Right ventricle myocardium inferior (tissue), 1 donor: Measurements from ENCODE around the gene PDHA1. TPM values are rescaled to one million over a fixed set of nuclear protein-coding genes. Genes with fewer than 3 reads are reported as not detected.

Experiments used
- ATAC-seq: fragments of 200-7000 bp; cut with Tn5 transposase; one replicate; pipeline ENCODE4 v1.9.1; 2020; ENCODE audit warnings: mild to moderate bottlenecking, moderate library complexity
- DNase-seq: peaks from one replicate; pipeline ENCODE4 v3.0.0; 2021; ENCODE audit errors: missing footprints
- intact Hi-C: fragments of 100-400 bp; cut with DNase I; formaldehyde crosslinking; loops from one replicate; pipeline ENCODE4 v1.11.0; 2022
- total RNA-seq: library from RNA; stranded (reverse); fragmentation: NEBNext Ultra II Directional; extraction: Animal tissue kit (Norgen Biotek cat#: 25700); gene quantifications from one replicate; pipeline ENCODE4 v1.2.1, GENCODE V29; 2021
- donor health status: DM: no; HTN: yes; CAD: no; lungs with severe emphysema.

PDHA1 gene
- total RNA-seq, 1 donor from 2014 or later: 1,288 TPM

- intact Hi-C loops: loop anchor here (5.0 kb wide), 2 partner anchors 160 to 515 kb away; partner anchors contain the start of gene SH3KBP1
- peak; percentile 75 for ATAC-seq
- DNase-seq: no peak
Measured at GRCh38 chrX:19372170-19372546, 28.4 kb downstream of the PDHA1 start.

DNA sequence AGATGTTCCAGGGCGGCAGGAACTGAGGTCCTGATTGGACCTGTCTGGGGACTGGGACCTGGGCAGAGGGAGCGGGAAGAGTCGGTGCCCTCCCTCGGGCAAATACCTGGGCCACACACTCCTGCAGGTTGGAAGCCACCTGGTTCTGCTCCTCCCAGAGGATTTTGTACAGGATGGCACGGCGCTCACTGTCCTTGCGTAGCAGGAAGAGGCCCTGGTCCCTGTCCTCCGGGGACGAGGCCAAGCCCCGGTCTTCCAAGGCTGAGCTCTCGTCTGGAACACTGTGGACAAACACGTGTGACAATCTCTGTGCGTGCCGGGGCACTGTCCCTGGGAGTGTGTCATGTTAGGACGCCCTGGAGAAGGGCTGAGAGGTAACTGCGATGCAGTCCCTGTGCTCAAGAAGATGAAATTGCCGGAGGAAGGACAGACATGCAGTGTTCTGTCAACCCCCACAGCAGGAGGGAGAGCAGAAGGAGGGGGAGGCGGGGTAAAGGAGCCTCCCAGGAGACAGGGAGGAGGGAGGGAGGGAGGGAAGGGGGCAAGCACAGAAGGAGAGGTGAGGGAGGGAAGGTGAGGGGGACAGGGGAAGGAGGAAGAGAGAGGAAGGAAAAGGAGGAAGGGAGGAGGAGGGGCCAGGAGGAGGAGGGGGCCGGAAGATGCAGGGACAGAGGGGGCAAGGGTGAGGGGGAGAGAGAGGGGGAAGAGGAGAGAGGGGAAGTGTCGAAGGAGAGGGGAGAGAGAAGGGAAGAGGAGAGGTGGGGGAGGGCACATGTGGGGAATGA lies 29.0 kb downstream of the PDHA1 start:
- intact Hi-C loops: loop anchor here (5.0 kb wide), 2 partner anchors 160 to 515 kb away; partner anchors contain the start of gene SH3KBP1
- peak; percentile 54 for ATAC-seq
- no peak for DNase-seq

DNA sequence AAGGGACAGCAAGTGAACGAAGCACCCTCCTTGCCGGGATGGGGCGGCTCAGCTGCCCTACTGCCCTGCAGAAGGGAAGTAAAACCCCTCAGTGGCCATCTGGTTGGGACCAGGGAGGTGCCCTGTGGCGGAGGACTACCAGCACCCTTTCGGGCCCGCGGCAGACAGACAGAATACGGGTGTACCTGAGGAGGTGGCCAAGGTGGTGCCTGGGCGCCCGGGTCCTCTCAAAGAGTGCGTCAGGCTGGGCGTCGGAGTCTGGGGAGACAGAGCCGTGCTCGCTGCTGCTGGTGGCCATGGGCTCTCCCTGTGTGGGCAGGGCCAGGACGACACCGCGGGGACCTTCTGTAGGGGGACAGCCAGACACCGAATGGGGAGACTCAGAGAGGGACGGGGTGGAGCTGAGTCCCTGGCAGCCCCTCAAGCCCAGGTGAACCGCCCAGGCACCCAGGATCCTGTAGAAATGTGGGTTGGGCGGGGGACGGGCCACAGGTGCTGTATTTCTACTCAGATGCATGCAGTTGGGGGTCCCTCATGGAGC lies 29.7 kb downstream of the PDHA1 start:
- no peak for ATAC-seq
- intact Hi-C loops: loop anchor here (5.0 kb wide), 2 partner anchors 159 to 514 kb away; partner anchors contain the start of gene SH3KBP1
- DNase-seq: no peak

GRCh38 chrX:19375546-19375945 lies 31.8 kb downstream of the PDHA1 start:
- intact Hi-C loops: no loop called here
- no peak for DNase-seq
- ATAC-seq: no peak

DNA sequence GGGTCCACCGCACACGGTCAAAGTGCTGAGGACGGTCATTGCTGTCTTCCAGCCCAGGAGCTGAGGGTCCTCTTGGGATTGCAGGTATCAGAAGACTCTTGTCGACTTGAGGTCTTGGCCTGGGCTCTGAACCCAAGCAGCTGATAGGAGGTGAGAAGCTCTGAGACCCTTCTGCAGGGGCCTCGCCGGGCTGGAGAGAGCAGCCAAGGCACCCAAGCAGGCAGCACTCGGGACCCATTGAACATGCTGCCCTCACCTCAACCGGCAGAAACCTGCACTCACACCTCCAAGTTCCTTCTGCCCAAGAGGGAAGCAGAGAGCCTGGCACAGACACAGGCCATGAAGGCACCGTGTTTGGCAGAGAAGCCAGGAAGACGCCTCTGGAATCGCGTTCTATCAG lies 34.1 kb downstream of the PDHA1 start:
- no peak for DNase-seq
- no peak for ATAC-seq
- intact Hi-C loops: no loop called here

DNA sequence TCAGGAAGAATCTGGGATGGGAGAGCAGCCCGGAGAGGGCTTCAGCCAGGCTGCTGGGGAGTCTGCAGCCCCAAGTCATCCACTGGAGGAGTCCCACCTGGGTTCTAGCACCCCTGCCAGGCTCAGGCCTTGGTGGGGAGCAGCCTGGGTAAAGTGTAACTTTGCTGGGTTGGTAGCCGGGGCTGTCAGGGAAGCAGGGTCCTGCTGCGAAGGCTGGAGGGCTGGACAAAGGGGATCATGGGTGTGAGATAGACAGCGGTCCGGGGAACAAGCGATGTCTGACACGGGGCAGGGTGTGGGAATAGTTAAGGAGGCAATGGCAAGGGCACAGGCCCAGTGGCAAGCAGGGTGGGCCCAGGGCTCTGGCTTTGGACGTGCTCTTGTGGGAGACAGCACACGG lies 37.6 kb downstream of the PDHA1 start:
- ATAC-seq: no peak
- no peak for DNase-seq
- intact Hi-C loops: no loop called here

DNA sequence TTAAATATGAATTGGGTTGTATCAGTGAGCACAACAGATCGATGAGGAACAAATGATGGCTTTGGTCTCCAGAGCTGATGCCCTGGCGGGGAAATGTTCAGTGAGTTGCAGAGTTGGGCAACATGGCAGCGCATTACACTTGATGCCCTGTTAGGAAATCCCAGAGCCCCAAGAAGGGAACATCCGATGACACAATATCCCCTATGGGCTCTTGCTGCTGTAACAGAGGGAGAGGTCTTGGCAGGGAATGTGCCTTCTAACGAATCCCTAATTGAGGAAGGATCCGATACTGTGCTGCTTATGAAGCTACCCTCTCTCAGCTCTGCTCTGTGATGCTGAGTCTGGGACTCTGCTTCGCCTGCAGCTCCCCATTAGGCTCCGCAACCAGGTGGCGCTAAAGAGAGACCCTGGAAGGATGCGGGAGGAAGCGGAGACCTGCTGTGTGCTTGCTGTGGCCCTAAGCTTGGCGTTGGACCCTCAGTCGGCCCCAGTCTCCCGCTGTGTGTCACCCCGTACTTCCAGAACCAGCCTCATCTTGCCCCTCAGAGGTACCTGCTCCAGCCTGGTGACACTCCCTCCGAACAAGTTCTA lies 38.9 kb downstream of the PDHA1 start:
- DNase-seq (no peak), ATAC-seq (peak; percentile 34)
- intact Hi-C loops: no loop called here

DNA sequence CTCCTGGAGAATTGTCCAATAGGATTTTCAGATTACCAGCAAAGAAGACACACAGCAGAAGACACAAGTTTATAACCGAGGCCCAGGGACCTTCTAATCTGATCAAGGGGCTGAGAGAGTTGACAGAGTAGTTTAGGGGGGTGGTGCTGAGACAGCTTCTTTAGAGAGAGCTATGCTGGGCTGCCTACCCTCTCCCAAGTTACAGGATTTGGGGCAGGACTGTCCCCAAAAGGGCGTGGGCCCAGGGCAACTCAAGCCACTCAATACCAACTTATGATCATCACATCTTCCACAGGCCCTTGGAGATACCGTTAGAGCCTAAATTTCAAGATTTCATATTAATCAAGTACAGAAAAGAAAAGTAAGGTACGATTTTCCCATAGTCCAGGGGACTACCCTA lies 43.0 kb downstream of the PDHA1 start:
- no peak for DNase-seq
- intact Hi-C loops: no loop called here
- no peak for ATAC-seq

DNA sequence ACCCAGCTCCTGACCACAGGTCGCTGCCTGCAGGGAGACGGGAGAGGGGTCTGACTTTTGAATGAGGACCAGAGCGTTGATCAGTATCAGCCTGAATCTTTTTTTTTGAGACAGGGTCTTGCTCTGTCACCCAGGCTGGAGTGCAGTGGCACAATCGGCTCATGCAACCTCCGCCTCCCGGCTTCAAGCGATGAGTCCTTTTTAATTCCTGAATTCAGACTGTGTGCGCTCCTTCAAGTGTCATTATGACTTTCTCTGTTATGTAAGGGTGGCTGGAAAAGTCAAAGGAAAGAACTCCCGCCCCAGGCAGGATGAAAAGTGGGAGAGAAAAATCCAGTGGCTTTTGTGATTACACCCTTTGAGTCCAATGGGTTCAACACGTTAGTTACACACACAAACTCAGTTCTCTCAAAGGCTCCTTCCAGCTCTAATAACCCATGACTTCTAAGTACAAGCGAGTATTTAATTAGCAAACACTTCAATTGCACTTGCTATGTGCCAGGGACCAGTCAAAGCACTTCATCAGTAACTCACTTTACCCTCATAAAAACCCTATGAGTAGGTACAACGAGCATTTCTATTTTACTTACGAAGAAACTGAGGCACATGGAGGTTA lies 44.4 kb downstream of the PDHA1 start:
- ATAC-seq: no peak
- intact Hi-C loops: no loop called here
- DNase-seq: no peak

- intact Hi-C loops: no loop called here
- DNase-seq (no peak), ATAC-seq (no peak)
Measured at GRCh38 chrX:19388741-19389140, 45.0 kb downstream of the PDHA1 start.

DNA sequence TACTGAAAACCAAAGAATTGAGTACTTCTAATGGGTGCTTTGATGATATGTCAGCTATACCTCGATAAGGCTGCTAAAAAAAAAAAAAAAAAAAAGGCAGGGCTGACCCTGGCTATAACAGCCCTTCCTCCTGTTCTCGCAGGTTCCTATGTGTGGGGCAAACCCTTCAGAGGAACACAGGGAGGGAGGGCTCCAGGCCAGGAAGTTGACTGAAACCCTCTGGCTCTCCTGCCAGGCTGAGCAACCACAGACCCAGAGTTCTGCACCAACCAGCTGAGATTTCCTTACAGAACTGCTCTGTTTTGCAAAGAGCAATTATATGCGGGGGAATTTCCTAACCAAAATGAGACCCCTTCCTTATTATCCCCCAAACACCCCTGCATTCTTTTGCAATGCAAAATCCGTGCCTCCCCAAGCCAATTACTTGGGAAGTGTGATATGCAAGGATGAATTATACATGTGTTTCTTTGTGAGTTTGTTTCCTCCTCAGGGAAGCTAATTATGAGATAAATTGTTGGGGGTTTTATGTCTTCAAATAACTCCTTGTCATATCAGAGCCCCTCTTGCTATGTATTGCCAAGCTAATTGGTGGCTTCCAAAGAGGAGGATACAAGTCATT lies 45.6 kb downstream of the PDHA1 start:
- intact Hi-C loops: no loop called here
- DNase-seq: no peak
- no peak for ATAC-seq

- ATAC-seq: no peak
- intact Hi-C loops: no loop called here
- DNase-seq: no peak
Measured at GRCh38 chrX:19392078-19392477, 48.4 kb downstream of the PDHA1 start.

- DNase-seq: no peak
- no peak for ATAC-seq
- intact Hi-C loops: no loop called here
Measured at GRCh38 chrX:19392703-19393102, 49.0 kb downstream of the PDHA1 start.

GRCh38 chrX:19403696-19404095 lies 60.0 kb downstream of the PDHA1 start:
- DNase-seq (no peak), ATAC-seq (no peak)
- intact Hi-C loops: no loop called here

GRCh38 chrX:19410259-19410658 lies 66.5 kb downstream of the PDHA1 start:
- ATAC-seq (no peak), DNase-seq (no peak)
- intact Hi-C loops: no loop called here

Other genes with a start within 250 kb of the PDHA1 start
- gene ADGRG2, start 221.5 kb upstream of the PDHA1 start, total RNA-seq: 0.62 TPM
- not detected for gene MAP3K15, start 171.6 kb downstream of the PDHA1 start, total RNA-seq